GM13976 (cell line): ENCODE measurements around the gene WAPL.
"Not testable (repeated sequence)": the region's sequence is repeated elsewhere in the genome, so short reads cannot be mapped to it uniquely, and the experiment has no call there.

Source experiments
- DNase-seq: peaks from one replicate; pipeline ENCODE4 v3.0.0; 2012; ENCODE audit warnings: low spot score
- CTCF ChIP-seq: IDR thresholded peaks from 2 replicates; pipeline ENCODE4 v1.5.1; 2012; ENCODE audit warnings: borderline replicate concordance, mild to moderate bottlenecking; ENCODE audit not compliant: insufficient read depth; ENCODE audit errors: extremely low read depth, missing control alignments, control extremely low read depth
- in situ Hi-C: fragments of 300-500 bp; cut with MboI; formaldehyde crosslinking; loops from one replicate; pipeline ENCODE4 v1.12.0; 2022; ENCODE audit warnings: low sequenced_read_pairs, mixed read lengths, inconsistent platforms; ENCODE audit not compliant: unreplicated experiment

The WAPL gene

DNA sequence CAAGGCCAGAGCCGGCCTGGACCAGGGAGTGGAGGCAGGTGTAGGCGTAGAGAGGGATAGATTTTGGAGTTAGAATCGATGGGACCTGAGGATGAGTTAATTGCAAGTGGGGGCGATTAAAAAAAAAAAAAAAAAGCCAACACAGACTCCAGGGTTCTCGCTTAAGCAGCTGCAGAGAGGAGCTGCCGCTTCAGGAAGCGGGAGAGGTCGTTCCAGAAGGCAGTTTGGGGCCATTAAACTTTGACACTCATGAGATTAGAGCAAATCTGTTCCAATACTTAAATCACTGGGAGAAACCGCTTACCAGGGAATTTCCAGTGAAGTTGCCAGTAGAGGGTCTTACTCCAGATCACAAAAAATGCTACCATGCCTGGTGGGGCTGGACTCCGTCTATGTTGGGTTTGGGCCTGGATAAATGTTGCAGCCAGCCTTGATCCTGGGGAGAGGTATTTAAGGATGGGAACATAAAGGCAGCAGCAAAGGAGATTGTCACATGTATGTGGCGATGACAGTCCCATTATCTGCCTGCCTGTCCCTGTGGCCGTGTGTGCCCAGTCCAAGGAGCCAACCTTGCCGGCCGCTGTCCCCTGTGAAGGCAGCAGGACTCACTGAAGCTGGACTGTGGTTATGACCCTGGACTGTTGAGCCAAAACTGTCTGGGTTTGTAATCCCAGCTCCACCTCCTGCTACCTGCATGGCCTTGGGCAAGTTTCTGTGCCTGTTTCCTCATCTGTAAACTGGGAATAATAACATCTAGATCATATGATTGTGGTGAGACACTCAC, 131.1 kb downstream of the WAPL start:
- TF ChIP-seq CTCF = no peak
- no peak for DNase-seq
- in situ Hi-C loops = no loop called here

DNA sequence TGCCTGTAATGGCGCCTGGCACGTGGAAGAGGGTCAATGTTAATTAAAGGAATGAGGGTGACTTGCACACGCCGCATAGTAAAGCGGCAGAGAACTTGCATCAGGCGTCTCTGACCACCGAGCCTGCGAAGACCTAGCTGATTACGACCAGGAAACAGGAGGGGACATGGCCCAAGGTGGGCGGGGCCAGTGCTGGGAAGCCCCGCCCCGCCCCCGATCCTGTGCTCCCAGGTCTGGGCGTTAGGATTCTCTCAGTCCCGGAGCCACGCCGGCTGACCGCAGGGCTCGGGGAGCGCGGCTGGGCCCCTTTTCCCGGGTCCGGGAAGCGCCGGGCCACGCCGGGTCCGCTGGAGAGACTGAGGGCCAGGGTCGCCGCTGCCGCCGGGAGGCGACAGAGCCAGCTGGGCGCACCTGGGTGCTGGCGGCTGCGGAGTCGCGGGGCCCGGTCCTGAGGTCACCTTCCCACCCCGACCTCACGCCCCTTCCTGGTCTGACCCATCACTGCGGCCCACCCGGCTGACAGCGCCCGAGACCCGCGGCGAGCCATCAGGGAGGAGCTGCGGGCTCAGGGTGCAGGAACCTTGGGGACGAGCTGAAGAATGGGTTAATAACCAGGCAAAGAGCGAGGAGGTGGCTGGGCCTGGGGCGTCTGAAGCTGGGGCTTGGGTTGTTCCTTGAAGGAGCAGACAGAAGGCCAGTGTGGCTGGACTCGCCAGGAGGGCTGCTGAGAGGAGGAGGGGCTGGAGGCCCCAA, 132.0 kb downstream of the WAPL start:
- TF ChIP-seq CTCF = peak; percentile 25
- peak; percentile 88 for DNase-seq
- in situ Hi-C loops = no loop called here

DNA sequence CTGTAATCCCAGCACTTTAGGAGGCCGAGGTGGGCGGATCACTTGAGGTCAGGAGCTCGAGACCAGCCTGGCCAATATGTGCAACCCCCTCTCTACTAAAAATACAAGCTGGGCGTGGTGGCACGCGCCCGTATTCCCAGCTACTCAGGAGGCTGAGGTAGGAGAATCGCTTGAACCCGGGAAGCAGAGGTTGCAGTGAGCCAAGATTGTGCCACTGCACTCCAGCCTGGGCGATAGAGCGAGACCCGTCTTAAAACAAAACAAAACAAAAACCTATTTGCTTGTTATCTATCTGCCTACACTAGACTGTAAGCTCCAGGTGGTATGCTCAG, 132.5 kb downstream of the WAPL start:
- DNase-seq, in situ Hi-C loops: not testable (repeated sequence)

- in situ Hi-C loops = no loop called here
- no peak for DNase-seq
- no peak for TF ChIP-seq CTCF
These were observed 133.4 kb downstream of the WAPL start for GRCh38 chr10:86388119-86388704.

GRCh38 chr10:86387178-86387794, 134.3 kb downstream of the WAPL start:
- DNase-seq = no peak

GRCh38 chr10:86385806-86386205, 135.8 kb downstream of the WAPL start:
- no peak for TF ChIP-seq CTCF
- in situ Hi-C loops = no loop called here
- no peak for DNase-seq

More at GRCh38 chr10:86387178-86387794, 134.3 kb downstream of the WAPL start:
- in situ Hi-C loops = no loop called here
- no peak for TF ChIP-seq CTCF
